NCI-H345 (cell line): ENCODE measurements around the gene MYO1E.
"Not testable (repeated sequence)": the region's sequence is repeated elsewhere in the genome, so short reads cannot be mapped to it uniquely, and the experiment has no call there.

Experiments
- DNase-seq: peaks from one replicate; lab custom pipeline; 2025; lab: John Stamatoyannopoulos, UW

MYO1E gene

DNA sequence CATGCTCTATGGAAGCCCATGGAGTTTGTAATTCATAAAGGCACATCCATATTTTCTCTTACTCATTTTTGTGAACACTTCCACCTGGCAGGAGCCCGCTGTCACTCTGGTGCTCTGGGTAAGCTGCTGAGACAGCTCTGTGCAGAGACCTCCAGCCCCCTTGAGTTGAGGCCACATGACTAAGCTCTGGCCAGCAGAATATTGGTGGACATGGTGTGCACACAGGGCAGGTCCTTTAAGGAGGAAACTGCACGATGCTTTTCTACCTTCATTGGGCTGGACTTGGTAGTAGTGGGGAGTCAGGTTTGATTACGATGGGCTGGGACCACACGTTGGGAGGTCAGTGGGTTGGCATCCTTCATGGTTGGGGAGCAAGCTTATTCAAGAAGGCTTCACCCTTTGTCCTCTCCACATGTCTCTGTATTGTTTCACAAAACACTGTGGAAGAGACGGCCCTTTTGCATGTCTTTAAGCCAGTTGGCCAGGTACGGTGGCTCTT is 238.7 kb downstream of the MYO1E start:
- no peak for DNase-seq

DNA sequence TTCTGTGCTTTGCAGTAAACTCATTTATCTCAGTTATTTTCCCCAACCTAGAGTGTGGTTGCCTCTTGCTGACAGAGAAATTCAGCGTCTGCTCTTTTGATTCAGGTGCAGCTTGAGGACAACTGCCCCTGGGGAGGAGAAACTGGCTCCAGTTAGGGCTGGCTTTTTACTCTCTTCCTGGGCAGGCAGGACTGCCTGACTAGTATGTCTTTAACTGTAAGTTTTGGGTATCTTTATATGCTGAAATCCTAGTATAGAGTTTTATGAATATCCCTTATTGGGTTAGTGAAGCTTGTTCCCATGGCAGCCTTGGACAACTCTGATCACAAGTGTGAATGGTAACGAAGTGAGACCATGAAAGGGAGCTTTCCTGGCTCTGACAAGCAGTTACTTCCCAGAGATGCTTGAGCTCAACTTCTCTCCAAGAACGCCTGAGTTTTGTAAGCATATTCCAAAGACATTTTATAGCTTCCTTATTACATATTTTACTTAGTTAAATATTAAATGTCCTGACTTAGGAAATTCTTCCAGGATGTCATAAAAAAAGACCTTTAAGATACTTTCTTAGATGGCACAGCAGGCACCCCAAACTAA is 240.6 kb downstream of the MYO1E start:
- DNase-seq, result no peak

DNA sequence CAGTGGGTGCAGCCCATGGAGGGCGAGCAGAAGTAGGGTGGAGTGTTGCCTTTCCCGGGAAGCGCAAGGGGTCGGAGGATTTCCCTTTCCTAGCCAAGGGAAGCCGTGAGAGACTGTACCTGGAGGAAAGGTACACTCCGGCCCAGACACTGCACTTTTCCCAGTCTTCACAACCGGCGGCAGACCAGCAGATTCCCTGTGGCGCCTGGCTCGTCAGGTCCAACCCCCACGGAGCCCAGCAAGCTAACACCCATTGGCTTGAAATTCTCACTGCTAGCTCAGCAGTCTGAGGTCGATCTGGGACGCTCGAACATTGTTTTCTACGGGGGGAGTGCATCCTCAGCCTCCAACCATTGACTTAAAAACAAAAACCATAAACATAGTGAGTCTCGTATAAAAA is 241.2 kb downstream of the MYO1E start:
- DNase-seq, result no peak

DNA sequence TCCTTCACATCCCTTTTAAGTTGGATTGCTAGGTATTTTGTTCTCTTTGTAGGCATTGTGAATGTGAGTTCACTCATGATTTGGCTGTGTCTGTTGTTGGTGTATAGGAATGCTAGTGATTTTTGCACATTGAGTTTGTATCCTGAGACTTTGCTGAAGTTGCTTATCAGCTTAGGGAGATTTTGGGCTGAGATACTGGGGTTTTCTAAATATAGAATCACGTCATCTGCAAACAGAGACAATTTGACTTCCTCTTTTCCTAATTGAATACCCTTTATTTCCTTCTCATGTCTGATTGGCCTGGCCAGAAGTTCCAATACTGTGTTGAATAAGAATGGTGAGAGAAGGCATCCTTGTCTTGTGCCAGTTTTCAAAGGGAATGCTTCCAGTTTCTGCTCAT is 245.4 kb downstream of the MYO1E start:
- not testable (repeated sequence) for DNase-seq

DNA sequence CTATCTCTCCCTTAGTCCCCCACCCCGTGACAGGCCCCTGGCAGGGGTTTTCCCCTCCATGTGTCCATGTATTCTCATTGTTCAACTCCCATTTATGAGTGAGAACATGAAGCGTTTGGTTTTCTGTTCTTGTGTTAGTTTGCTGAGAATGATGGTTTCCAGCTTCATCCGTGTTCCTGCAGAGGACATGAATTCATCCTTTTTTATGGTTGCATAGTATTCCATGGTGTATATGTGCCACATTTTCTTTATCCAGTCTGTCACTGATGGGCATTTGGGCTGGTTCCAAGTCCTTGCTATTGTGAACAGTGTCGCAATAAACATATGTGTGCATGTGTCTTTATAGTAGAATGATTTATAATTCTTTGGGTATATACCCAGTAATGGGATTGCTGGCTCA is 247.0 kb downstream of the MYO1E start:
- not testable (repeated sequence) for DNase-seq

DNA sequence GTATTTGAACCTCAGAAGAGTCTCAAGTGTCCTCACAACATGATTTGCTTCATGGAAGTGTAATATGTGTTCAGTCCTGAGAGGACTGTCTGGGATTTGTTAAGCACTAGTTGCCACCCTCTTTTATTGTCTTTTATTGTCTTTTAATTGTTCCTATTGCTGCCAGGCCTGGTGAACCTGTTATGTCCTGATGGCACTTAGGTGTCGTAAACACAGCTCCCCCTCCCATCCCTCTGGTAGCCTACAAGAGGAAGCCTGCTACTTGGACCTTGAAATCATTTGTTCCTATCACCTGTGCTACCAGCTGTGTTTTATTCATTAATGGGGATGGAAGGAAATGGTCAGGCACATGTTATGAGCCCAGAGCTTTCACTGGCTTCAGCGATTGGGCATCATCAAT is 248.4 kb downstream of the MYO1E start:
- no peak for DNase-seq

DNA sequence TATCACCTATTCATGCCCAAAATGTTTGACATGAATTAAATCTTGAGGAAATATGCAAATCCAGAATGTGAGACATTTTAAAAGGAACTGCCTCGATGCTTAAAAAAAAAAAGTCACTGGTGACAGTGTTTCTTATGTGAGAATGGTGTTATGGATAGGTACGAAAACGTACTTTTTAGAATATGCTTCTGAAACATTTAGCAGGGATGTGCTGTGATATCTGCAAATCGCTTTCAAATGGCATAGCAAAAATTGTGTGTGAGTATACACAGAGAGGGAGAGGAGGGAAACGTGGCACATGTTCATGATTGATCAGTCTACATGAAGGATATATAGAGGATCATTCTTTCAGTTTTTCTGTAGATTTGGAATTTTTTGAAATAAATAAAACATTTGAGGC is 251.7 kb downstream of the MYO1E start:
- DNase-seq, result no peak

DNA sequence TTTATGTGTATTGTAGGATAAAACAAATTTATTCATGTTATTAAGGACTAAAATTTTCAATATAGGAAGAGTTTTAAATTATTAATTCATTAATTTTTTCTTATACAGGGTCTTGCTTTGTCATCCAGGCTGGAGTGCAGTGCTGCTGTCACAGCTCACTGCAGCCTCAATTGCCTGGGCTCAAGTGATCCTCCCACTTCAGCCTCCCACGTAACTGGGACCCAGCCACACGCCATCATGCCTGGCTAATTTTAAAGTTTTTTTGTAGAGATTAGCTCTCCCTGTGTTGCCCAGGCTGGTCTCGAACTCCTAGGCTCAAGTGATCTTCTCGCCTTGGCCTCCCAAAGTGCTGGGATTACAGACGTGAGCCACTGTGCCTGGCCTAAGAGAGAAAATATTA is 253.0 kb downstream of the MYO1E start:
- no peak for DNase-seq

DNA sequence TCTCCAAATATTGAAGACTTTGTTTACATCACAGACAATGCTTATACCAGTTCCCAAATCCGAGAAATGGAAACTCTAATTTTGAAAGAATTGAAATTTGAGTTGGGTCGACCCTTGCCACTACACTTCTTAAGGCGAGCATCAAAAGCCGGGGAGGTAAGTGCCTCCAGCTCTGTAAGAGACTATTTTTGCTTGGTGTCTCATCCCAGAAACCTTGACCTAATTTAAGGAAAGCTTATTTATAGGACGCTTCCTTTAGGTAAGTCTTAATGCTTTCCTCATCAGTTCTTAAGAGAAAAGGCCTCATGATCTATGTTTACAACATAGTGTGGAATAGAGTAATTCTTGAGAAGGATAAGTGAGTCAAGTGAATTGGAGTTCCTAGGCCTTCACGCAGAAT is 255.9 kb downstream of the MYO1E start:
- DNase-seq, result no peak

DNA sequence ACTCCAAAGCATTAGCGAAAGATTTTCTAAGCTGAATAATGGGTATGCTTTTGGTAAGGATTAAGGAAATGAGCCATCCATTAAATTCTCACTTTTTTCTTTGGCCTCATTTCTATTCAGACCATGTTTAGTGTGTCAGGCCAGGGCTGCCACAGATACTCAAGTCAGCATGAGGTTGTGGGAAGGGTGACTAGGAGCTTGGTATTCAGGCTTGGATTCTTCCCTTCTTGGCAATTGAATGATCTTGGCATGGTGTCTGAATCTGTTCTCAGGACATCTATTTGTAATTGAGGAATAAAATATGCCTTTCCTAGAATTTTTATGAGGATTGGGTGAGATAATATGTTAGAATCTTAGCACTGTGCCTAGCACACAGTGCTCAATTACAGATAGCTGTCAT is 256.5 kb downstream of the MYO1E start:
- DNase-seq, result no peak

DNA sequence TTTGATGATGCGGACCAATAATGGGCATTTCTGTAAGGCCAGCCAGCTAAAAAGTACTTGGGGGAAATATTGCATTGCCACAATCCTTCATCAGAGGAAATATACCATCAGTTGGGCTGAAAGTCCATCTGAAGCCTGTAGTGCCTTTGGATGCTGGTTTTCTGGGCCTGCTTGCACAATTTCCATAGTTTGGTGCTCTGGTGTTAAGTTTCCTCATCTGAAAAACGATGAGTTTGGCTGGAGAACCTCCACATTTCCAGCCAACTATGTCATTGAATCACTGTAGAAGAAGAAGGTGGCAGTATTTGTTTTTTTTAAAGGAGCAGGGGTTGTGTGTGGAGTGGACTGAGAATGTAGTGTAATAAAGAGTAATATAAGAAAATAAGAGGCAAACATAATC is 257.6 kb downstream of the MYO1E start:
- DNase-seq, result no peak

DNA sequence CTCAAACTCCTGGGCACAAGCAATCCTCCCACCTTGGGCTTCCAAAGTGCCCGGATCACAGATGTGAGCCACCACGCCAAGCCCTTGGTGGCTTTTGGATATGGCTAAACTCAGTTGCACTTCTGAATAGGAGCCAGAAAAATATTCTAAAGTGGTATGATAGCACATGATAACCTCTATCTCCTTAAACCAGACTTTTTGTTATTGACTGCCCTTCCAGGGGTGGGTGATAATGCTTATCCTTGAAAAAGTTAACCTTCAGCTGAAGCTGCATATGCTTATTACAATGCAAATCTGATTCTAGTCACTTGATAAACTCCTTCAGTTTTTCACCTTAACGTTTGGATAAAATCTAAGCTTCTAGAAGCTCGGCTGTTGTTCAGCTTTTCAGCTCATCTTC is 261.4 kb downstream of the MYO1E start:
- DNase-seq, result no peak

DNA sequence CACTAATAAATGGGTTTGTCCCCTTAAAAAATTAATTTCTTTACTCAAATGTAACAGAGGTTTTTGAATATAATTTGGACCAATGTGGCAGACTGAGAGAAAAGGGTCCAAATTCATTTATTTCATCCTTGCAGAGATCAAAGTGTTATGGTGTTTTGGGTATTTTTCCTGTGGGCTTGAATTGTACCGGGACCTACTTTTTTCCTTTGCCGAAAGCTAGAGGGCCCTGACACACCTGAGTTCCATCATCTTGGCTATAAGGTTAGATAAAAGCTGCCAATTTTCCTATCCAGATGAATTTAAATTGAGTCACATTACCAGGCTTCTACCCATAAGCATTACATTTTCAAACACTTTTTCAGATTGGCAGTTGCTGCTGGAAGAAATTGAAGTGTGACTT is 266.8 kb downstream of the MYO1E start:
- no peak for DNase-seq

DNA sequence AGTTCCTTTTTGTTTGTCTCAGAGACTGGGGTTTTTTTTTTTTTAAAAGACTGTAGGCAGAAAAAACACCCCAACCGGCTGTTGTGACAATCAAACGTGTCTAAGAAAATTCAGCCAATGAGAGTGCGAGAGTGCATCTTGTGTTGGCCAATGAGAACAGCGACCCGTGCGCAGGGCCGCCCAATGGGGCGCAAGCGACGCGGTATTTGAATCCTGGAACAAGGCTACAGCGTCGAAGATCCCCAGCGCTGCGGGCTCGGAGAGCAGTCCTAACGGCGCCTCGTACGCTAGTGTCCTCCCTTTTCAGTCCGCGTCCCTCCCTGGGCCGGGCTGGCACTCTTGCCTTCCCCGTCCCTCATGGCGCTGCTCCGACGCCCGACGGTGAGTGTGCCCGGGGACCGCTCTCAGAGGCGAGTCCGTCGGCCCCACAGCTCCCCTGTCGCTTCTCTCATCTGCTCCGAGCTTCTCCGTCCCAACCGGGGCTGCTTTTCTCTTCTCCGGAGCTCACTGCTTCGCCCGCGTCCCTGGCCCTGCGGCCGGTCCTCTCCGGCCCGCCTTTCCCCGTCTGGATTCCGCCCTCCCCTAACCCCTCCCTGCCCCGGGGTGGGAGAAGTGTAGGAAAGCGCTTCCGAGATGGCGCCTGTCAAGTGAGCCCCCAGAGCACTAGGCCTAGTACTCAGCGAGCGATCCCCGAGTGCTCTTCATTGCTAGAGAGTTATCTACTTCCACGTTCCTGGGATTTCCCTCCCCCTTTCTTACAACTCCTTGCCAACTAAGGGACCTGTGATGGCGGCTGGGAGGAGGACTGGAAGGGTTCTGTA is 267.5 kb downstream of the MYO1E start, which contains the start of gene CCNB2:
Gene CCNB2, plus strand, starts transcription at position 235 of the 821 bp plus-strand sequence. Its CDS starts 123 bp downstream, at position 358.
- DNase-seq, result peak; percentile 87

DNA sequence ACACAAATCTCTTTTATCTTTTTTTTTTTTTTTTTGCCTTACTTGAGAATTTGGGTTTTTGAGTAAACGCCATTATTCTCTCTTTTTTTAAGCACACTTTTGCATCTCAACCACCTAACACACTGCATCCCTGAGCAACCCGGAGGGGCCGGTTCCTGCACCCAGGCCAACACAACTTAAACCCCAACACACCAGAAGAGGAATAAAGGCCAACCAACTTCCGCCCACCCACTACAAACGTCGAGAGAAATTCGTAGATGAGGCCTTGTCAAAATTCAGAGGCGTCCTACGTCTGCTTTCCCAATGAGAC is 268.1 kb downstream of the MYO1E start:
- no peak for DNase-seq

DNA sequence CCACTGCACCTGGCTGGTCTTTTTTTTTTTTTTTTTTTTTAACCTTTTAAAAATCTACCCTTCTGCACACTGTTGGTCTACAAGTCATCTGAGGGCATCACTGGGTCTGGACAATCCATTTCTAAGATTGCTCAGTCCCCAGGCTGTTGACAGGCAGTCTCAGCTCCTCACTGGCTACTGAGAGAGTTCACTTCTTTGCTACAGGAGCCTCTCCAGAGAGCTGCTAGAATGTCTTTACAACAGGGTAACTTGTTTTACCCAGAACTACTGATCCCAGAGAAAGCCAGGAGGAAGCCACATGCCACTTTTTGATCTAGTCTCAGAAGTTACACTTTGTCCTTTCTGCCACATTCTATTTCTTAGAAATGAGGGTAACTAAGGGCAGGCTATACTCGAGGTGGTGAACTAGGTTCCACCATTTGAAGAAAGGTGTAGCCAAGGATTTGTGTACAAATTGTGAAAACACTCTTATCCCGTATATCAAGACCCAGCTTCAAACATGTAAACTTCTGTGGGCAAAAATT is 273.4 kb downstream of the MYO1E start:
- no peak for DNase-seq

DNA sequence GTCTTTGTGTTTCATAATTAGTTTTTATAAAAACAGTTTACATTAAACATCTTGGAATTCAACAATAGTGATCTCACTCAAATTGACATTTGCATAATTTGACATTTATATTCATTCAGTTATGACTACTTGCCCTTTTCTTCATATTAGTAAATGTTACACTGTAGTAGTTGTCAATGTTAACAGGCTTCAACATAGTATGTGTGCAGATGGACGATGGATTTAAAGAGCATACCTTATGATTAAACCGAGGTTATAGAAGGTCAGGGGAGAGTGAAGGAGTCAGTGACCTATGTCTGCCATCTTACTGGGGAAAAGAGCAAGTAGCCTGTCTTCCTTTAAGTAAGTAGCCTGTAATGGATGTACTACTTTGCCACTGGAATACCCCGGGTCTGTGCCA is 276.2 kb downstream of the MYO1E start:
- no peak for DNase-seq

DNA sequence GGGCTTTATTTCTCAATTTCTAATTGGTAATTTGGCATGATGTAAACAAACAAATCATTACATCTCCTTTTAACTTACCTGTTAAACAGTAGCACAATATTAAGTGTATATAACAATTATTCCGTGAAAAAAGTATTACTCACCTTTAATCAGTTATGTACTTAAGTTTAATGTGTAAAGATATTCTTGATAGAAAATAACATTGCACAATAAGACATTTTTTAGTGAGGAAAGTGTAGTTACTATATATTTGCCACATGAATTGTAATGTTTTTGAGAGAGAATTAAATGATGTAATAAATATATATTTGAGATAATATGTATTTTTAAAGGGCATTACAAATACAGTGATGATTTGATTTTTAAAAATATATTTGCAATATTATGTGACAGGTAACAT is 278.6 kb downstream of the MYO1E start:
- no peak for DNase-seq

DNA sequence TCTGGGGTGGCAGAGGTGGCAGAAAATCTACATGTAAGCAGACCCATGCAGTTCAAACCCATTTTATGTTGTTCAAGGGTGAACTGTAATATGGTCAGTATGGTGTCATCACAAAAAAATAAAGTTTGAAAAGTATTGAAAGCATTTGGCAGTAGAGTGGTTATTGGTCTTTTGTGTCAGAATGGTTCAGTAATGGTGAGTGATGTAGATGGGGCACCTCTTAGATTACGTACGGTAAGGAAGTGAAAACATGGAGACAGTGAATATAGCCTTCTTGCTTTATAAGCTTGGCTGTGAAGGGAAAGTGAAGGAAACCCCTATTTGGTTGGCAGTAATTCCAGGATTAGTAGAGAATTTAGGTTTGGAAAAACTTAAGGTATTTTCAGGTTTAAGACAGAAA is 284.9 kb downstream of the MYO1E start:
- no peak for DNase-seq
